Measurements from ENCODE around the gene CRLF1. TPM values are rescaled to one million over a fixed set of nuclear protein-coding genes. Genes with fewer than 3 reads are reported as not detected.

The CRLF1 gene
- total and polyA plus RNA-seq, 2 of the 8 experiments (the other 6 are each of a cell fraction or from before 2014, with no cell fraction given): 7.2 to 10.3 TPM

- TF ChIP-seq ATF2 (IDR thresholded peaks at IDR 0.05; ENCODE audit: low read length): no peak
Measured at GRCh38 chr19:18608805-18609716, 2.5 kb upstream of the CRLF1 start (continued).

Data from H1 (cell line).